ENCODE results near the gene HSF2BP.
"Not testable (repeated sequence)": the region's sequence is repeated elsewhere in the genome, so short reads cannot be mapped to it uniquely, and the experiment has no call there.

HSF2BP gene

DNA sequence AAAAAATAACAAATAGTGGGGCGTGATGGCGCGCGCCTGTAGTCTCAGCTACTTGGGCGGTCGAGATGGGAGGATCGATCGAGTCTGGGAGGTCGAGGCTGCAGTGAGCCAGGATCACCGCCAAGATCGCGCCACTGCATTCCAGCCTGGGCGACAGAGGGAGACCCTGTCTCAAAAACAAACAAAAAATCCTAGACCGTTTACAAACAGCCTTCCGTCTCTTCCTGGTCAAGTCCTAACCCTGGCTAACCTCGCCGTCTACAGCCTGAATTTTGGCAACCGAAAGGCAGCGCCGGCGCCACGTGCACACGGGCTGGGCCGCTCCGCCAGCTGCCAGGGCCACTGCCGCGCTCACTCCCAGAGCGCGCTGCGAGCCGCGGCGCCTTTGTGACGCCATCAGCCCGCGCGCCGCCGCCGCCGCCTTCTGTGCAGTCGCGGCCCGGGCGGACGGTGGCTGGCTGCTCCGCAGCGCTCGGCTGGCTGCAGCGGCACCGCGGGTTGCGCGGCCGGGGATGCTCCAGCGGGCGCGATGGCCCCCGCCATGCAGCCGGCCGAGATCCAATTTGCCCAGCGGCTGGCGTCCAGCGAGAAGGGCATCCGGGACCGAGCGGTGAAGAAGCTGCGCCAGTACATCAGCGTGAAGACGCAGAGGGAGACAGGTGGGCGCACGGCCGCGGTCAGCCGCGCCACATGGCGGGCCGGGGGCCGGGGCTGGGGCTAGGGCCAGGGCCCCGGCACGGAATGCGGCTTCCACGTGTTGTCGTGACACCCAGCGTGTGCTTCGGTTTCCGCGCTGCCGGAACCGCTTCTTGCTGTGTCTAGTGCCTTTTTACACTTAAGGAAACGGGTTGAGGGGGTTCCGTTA lies at the start of gene HSF2BP, which contains the start of gene RRP1B:
TSS of gene HSF2BP (minus strand) at position 353 of the 865 bp plus-strand sequence. CDS start 1,392 bp downstream, outside the sequence.
TSS of gene RRP1B (plus strand) at position 425 of the 865 bp plus-strand sequence. CDS start at position 530, 105 bp downstream.
- DNase-seq: peak; percentile 85

DNA sequence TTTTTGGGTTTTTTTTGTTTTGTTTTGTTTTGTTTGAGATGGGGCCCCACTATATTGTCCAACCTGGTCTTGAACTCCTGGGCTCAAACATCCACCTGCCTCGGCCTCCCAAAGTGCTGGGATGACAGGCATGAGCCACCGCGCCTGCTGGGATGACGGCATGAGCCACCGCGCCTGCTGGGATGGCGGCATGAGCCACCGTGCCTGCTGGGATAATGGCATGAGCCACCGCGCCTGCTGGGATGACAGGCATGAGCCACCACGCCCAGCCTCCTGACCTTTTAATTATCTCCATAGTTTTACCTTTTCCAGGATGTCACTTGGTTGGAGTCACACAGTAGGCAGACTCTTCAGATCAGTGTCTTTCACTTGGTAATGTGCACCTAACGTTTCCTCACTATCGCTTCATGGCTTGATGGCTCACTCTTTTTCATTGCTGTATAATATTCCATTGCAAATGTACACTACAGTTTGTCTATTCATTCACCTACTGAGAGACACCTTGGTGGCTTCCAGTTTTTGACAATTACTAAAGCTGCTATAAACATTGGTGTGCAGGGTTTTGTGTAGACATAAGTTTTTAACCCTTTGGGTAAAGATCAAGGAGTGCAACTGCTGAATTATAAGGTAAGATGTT lies 49.6 kb upstream of the HSF2BP start:
- no peak for DNase-seq

DNA sequence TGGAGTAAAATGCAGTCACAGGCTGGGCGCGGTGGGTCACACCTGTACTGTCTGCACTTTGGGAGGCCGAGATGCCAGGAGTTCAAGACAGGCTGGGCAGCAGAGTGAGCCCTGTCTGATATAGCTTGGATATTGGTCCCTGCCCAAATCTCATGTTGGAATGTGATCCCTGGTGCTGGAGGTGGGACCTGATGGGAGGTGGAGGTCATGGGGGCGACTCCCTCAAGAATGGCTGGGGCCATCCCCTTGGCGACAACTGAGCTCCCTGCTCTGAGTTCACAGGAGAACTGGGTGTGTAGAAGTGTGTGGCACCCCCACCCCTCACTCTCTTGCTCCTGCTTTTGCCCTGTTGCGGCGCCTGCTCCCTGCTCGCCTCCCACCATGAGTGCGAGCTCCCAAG lies 48.2 kb upstream of the HSF2BP start:
- no peak for DNase-seq

DNA sequence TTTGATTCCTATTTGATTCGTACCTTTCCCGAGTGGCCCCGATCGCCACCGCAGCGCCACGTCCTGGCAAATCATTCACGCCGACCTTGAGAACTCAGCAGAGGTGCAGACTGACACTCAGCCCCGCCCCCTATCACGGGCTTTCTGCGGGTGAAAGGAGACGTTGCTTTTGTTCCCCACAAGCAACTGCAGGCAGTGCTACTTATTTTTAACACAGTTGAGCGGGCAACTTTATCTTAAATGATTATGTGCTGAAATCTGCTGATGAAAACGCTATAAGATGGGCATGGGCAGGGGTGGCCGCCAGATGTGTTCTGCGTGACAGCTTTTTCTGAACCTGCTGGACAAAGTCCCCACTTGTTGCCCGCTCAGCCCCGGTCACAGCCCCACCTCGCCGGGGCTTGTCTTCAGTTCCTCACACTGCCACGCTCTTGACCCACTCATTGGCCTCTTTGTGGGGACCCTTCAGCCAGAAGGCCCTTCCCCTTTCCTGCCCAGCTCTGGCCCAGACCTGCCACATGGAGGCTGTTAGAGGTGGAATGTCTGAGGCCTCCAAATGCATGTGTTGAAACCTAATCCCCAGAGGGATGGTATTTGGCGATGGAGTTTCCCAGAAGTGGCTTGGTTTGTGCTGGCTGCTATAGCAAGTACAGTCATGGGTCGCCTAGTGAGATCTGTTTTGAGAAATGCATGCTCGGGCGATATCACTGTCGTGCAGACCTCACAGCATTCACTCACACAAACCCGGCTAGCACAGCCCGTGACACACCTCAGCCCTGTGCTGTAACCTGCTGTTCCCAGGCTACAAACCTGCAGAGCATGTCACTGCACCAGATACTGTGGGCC lies 44.0 kb upstream of the HSF2BP start:
- DNase-seq: peak; percentile 32

DNA sequence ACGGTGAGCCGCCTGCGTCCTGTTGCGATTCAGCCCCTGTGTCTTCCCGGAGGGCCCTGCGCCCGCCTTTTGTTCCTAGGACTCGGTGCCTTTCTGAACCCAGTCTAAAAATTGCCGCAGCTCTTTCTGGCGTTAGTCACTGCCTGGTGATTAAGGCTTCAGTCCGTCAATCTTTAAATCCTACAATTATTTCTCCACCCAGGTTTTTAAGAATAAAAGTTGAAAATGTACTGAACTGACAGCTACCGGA lies 43.4 kb upstream of the HSF2BP start:
- no peak for DNase-seq

DNA sequence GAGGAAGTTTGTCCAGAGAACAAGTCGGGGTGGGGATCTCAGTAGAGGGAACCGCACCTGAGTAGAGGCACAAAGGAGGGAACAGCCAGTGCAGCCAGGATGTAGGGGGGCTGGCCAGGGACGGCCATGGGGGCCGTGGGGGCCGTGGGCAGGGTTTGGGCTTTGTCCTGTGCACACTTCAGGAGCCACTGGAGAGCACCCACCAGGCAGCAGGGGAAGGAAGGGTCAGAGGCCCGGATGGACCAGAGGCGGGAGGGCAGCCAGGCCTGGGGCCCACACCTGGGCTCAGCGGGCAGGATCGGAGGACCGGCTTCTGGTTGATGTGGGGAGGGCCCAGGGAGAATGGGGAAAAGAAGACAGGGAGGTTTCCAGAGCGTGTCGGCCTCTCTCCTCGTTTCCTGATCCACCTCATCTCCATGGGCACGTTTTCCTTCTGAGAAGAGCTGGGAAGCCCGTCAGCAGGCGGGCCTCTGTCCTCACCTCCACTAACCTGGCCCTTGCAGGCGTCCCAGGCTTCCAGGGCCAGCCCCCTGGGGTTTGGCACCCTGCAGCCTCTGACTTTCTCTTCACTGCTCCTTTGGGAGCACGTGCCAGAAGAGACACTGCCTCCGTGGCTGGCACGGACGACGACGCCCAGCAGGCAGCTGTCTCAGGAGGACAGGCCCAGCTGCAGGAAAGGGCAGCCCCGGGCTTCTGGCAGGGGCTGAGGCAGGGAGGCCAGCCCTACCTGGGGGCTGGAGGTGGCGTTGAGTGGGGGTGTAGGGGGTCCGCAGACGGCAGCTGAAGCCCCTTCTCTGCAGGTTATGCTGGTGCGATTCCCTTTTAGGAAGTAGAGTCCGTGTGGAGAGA lies 42.9 kb upstream of the HSF2BP start:
- DNase-seq: no peak

DNA sequence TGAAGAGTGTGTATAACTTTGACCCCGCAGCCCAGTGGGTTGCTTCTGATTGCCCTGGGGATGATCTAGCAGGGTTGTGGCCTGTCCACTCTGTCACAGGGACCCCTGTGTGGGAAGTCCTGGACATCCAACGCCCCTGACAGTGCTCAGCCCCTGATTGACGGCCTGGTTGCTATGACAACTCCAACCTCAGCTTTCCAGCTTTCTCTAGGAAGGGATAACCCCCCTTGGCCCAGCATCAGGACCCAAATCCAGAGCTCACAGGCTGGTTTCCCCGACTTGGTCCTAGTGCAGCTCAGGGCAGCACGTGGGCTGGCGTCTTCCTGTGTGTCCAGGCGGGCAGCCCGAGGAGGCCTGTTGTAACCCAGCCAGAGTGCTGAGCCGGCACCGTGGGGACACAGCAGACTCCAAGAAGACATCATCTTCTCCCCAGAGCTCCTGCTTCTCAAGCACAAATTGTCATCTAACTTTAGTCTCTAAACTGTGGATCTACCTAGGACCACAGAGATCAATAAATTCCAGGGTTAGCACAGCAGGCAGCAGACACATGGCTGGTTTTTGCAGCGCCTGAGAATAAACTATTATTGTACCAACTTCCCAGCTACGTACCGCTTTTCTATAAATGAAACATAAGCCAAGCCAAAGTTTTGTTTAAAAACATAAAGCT lies 40.8 kb upstream of the HSF2BP start:
- no peak for DNase-seq

DNA sequence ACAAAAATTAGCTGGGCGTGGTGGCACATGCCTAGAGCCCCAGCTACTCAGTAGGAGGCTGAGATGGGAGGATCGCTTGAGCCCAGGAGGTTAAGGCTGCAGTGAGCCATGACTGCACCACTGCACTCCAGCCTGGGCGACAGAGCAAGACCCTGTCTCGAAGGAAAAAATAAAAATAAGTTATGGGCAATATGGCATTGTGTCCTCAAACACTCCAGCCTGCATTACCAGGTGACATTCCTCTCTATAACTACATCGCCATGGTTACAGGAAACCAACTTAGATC lies 40.1 kb upstream of the HSF2BP start:
- DNase-seq: not testable (repeated sequence)

DNA sequence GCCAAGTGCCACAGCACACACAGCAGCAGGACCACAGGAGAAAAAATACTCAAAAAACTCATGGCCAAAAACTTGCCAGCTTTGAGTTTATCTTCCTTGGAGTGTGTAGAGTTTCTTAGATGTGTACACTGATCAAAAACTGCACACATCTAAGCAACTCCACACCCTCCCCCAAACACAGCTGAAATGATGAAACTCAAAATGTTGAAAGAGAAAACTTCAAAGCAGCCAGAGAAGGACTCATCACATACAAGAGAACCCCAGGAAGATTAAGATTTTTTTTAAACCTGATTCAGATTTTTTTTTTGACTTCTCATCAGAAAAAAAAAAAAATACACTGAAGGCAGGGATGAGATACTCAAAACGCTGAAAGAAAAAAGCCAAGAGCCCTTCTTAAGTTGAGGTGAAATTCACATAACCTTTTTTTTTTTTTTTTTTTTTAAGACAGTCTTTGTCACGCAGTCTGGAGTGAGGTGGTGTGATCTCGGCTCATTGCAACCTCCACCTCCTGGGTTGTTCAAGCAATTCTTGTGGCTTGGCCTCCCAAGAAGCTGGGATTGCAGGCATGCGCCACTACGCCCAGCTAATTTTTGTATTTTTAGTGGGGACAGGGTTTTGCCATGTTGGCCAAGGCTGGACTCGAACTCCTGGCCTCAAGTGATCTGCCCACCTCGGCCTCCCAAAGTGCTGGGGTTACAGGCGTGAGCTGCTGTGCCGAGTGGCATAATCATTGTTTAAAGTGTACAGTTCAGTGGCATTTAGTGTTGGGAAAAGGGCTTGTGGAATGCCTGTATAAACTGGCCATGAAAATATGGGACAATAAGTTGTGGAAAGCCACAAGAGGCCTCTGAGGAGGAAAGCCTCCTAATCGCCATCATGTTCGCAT lies 38.7 kb upstream of the HSF2BP start:
- DNase-seq: no peak

DNA sequence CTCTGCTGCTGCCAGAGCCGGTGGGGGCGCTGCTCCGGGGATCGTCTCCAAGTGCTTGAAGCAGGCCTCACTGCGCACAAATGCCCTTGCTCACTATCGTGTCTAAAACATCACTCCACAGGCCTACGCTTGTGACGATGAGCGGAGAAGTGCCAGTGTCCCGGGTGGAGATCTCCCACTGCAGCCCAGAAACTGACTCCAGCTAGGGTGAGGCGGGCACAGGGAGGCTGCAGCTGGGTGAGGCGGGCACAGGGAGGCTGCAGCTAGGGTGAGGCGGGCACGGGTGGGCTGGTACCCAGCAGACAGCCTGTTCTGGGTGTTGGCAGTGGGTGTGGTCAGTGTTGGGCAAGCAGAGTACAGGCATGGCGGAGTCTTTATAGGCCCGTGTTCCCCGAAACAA lies 36.9 kb upstream of the HSF2BP start:
- DNase-seq: no peak

DNA sequence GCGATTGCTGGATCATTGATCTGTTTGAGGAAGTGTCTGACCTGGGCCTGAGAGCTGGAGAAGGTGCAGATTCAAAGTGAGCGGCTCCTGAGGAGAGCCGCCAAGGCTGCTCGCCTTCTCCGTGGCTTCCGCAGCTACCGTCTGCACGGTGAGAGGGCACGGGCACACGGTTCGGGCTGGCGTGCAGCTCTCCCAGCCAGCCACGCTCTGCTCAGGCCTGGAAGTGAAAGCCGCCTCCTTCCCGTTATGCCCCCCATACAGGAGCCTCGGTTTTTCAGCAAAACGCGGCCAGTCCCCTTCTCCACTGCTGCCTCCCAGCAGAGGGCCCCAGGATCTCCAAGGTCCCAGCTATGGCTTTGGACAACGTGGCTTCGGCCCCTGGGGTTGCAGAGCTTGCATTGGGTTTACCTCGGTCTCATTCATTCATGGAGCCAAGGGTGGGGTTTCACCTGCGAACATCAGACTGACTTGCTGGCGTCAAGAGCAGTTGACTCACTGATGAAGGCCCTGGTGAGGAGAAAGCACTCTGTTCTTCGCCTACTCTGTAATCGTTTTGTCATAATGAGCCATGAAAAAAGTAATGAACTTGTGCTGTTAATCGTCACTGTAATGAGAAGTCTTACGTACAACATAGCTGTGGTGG lies 35.3 kb upstream of the HSF2BP start:
- DNase-seq: no peak

DNA sequence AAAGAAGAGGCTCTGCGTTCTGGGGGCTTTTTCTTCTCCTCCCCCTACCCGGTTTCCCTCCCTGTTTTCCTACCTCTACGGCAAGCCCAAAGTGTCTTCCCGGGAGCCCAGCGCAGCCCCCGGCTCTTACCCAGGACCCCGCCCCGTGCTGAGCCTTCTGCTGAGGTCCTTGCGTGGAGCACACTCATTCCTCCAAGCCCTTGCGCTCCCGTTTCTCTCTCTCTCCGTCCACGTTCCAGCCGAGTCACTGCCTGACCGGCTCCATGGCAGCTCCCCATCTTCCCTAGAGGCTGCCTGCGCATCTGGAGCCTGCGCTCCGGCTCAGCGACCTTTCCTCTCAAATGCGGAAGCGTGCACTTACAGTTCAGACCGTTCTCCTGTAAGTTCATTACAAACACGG lies 34.7 kb upstream of the HSF2BP start:
- no peak for DNase-seq

DNA sequence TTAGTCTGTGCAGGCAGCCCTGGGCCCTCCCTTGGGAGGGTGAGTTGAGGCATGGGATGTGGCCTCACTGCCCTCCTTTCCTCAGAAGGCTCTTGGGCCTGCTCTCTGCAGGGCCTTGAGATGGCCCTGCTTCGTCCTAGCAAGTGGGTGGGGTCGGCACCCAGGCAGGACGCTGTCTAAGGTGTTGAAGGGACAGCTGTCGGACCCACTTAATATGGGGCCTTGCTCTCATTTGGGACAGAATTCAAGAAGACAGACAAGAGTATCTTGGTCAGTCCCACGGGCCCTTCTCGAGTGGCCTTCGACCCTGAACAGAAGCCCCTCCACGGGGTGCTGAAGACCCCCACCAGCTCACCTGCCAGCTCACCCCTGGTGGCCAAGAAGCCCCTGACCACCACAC lies 33.7 kb upstream of the HSF2BP start:
- no peak for DNase-seq

DNA sequence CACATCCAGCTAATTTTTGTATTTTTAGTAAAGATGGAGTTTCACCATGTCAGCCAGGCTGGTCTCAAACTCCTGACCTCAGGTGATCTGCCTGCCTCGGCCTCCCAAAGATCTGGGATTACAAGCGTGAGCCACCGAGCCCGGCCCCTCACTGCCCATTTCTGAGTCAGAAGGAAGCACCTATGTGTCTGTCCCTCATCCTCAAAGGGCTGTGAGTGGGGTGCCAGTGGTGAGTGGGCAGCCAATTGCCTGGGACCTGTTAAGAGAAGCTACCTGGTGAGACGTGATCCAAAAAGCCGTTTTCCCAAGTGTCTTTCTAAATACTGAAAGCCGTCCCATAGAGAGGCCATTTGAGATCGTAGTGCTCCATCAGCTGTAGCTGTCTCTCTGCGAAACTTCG lies 32.5 kb upstream of the HSF2BP start:
- no peak for DNase-seq

DNA sequence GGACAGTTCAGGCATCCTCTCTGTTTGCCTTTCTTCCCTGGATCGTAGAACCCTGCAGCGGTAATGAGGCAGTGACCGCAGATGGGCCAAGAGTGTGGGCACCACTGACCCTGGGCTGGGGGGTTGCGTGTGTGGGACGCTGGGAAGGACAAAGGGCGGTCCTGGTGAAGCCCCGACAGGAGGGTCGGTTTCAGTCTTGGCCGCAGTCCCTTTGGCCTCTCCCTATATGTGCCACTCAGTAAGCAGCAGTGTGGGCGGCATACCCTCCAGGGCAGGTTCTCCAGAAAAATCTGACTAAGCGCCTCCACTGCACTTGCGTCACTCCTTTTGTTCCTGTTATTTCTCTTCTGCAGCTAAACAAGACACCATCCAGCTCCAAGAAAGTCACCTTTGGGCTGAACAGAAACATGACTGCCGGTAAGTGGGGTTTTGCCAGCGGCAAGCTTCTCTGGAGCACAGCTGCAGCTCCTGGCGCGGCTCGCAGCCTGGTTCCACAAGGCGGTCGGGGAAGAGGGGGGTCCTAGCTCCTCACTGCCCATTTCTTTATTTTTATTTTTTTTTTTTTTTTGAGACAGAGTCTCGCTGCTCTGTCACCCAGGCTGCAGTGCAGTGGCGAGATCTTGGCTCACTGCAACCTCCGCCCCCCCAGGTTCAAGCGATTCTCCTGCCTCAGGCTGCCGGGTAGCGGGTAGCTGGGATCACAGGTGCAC lies 32.0 kb upstream of the HSF2BP start:
- DNase-seq: no peak

DNA sequence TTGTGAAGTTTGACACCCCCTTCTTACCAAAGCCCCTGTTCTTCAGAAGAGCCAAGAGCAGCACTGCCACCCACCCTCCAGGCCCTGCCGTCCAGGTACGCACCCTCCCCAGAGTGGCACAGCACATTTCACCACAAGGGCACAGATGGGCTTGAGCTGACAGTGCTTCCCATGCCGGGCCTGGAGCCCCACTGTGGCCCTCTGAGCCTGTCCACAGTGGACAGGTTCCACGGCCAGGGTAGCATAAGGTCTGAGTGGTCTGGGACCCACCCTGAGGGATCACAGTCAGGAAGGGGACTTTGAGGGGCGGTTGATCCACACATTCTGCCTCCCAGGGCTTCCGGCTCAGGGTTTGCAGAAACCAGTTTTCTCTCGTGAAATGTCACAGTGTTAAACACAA lies 31.1 kb upstream of the HSF2BP start:
- DNase-seq: no peak

DNA sequence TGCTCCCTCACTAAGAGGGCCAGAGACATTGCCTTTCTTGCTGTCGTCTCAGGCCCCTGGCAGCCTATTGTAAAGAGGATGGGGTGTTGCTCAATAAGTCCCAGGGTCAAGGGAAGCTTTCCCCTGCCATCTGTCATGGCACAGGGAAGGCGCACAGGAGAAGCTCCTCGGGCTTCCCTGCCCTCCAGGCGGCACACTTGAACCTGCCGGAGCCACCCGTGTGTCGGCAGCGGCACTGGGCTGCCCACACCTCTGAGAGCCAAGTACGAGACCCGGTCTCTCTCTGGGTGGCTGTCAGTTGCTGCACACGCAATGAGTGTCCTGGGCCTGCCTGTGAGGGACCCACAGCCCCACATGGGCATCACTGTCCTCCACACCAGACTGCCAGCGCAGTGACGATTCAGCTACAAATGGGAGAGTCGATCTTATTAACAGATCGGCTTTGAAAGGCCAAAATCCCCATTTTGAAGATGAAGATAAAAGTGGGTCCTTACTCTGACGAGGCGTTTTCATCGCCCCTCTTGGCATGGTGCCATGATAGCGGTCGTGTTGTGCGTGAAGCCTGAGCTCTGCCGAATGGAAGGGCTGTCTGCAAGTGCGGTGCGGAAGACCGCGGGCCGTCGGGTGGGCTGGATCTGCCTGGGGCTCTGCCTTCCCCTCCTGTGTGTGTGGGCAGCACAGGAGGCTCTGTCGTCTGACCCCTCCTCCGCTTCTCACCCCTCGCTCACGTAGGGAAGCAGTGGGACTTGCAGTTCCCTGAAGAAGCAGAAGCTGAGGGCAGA lies 30.5 kb upstream of the HSF2BP start:
- DNase-seq: no peak

DNA sequence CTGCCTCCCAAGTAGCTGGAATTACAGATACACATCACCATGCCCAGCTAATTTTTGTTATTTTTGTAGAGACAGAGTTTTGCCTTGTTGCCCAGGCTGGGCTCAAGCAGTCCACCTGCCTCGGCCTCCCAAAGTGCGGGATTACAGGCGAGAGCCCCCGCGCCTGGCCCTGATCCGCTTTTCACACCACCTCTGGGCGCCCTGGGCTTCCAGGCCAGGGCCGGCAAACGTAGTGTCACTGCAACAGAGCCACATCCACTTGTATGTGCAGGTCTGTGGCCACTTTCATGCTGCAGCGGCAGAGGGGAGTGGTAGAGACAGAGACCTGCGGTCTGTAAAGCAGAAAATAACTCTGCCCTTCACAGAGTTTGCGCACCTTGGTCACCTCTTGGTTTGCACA lies 29.6 kb upstream of the HSF2BP start:
- no peak for DNase-seq
